ENCODE data around the gene ITPK1.

Gene ITPK1

GRCh38 chr14:93054876-93055275 lies 60.8 kb downstream of the ITPK1 start (continued):
- no peak for TF ChIP-seq ZNF565 (CRISPR knock-in tag; conservative IDR thresholded peaks at IDR 0.05; ENCODE audit: low read depth)
- TF ChIP-seq POU6F1 (CRISPR knock-in tag; IDR thresholded peaks at IDR 0.05; ENCODE audit: borderline replicate concordance, low read depth) = no peak
- no peak for TF ChIP-seq ISL1 (CRISPR knock-in tag; IDR thresholded peaks at IDR 0.05)

GRCh38 chr14:93054006-93054405 lies 61.7 kb downstream of the ITPK1 start:
- ATAC-seq = no peak
- no peak for TF ChIP-seq CREB5 (CRISPR knock-in tag; IDR thresholded peaks at IDR 0.05; ENCODE audit: low read depth)
- no peak for TF ChIP-seq TCF4 (CRISPR knock-in tag; IDR thresholded peaks at IDR 0.05; ENCODE audit: borderline replicate concordance)
- no peak for TF ChIP-seq BACH2 (CRISPR knock-in tag; IDR thresholded peaks at IDR 0.05; ENCODE audit: borderline replicate concordance)
- no peak for TF ChIP-seq ARNTL (CRISPR knock-in tag; IDR thresholded peaks at IDR 0.05; ENCODE audit: borderline replicate concordance, low read depth)
- no peak for TF ChIP-seq ZNF70 (CRISPR knock-in tag; IDR thresholded peaks at IDR 0.05)
- no peak for TF ChIP-seq RARB (CRISPR knock-in tag; IDR thresholded peaks at IDR 0.05)
- TF ChIP-seq POU6F1 (CRISPR knock-in tag; IDR thresholded peaks at IDR 0.05; ENCODE audit: borderline replicate concordance, low read depth) = no peak
- no peak for TF ChIP-seq SNAI2 (CRISPR knock-in tag; IDR thresholded peaks at IDR 0.05)
- no peak for TF ChIP-seq CSRNP3 (CRISPR knock-in tag; IDR thresholded peaks at IDR 0.05)
- no peak for TF ChIP-seq PATZ1 (CRISPR knock-in tag; IDR thresholded peaks at IDR 0.05; ENCODE audit: borderline replicate concordance)

GRCh38 chr14:93051600-93052546 lies 63.9 kb downstream of the ITPK1 start:
- ATAC-seq = no peak
- TF ChIP-seq POU6F1 (CRISPR knock-in tag; IDR thresholded peaks at IDR 0.05; ENCODE audit: borderline replicate concordance, low read depth) = no peak
- TF ChIP-seq PPARA (CRISPR knock-in tag; IDR thresholded peaks at IDR 0.05; ENCODE audit: borderline replicate concordance) = no peak
- TF ChIP-seq ZNF8 (CRISPR knock-in tag; IDR thresholded peaks at IDR 0.05) = no peak
- no peak for TF ChIP-seq CSRNP3 (CRISPR knock-in tag; IDR thresholded peaks at IDR 0.05)
- TF ChIP-seq ZFP30 (CRISPR knock-in tag; IDR thresholded peaks at IDR 0.05) = no peak
- no peak for TF ChIP-seq ZC3H10 (CRISPR knock-in tag; IDR thresholded peaks at IDR 0.05)
- TF ChIP-seq CSDC2 (CRISPR knock-in tag; IDR thresholded peaks at IDR 0.05) = no peak
- no peak for TF ChIP-seq BACH2 (CRISPR knock-in tag; IDR thresholded peaks at IDR 0.05; ENCODE audit: borderline replicate concordance)
- no peak for TF ChIP-seq PATZ1 (CRISPR knock-in tag; IDR thresholded peaks at IDR 0.05; ENCODE audit: borderline replicate concordance)
